Measurements from ENCODE around the gene CLP1.

The CLP1 gene

DNA sequence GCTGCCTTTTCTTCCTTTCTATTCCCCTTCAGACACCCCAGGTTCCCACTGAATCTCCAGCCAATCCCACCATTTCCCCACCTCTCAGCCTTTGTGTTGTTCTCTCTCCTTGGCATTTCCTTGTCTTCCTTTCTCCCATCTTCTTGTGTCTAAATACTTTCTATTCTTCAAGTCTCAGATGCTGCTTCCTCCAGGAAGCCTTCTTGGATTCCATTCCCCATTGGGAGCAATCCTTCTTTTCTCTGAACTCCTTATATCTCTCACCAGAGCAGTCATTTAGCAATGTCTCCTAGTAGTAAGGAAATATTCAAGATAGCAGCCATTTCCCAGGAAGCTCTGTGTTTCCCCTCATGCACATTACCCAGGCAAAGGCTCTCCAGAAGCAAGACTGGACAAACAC is 23.3 kb upstream of the CLP1 start:
- Histone ChIP-seq H3K4me1 (ENCODE audit: control insufficient read depth, low read length) (no peaks in the 10 kb centered on the region), H3K4me2 (ENCODE audit: low read length) (no peak overlapping the region), H3K27ac (ENCODE audit: low read depth, low read length) (no peak overlapping the region), H3K36me3 (ENCODE audit: control insufficient read depth, low read length) (no peaks in the 10 kb centered on the region), H3K27me3 (ENCODE audit: control insufficient read depth, low read length) (peaks cover 20% of the 10 kb centered on the region), H3K79me2 (ENCODE audit: control insufficient read depth, low read length) (no peaks in the 10 kb centered on the region), H4K20me1 (ENCODE audit: control insufficient read depth, insufficient read depth, low read depth, low read length) (no peaks in the 10 kb centered on the region), H3K4me3 (ENCODE audit: low read length) (no peak overlapping the region), H3K9me3 (ENCODE audit: control insufficient read depth, insufficient read depth, low read length) (no peaks in the 10 kb centered on the region), H3F3A (ENCODE audit: control insufficient read depth, insufficient read depth) (no peaks in the 10 kb centered on the region), H3K9me2 (replicated peaks; ENCODE audit: control insufficient read depth, low read length) (no peaks in the 10 kb centered on the region)
- TF ChIP-seq EZH2phosphoT487 (IDR thresholded peaks at IDR 0.05; ENCODE audit: borderline replicate concordance, low read length): no peak
- TF ChIP-seq, protein P1, sequence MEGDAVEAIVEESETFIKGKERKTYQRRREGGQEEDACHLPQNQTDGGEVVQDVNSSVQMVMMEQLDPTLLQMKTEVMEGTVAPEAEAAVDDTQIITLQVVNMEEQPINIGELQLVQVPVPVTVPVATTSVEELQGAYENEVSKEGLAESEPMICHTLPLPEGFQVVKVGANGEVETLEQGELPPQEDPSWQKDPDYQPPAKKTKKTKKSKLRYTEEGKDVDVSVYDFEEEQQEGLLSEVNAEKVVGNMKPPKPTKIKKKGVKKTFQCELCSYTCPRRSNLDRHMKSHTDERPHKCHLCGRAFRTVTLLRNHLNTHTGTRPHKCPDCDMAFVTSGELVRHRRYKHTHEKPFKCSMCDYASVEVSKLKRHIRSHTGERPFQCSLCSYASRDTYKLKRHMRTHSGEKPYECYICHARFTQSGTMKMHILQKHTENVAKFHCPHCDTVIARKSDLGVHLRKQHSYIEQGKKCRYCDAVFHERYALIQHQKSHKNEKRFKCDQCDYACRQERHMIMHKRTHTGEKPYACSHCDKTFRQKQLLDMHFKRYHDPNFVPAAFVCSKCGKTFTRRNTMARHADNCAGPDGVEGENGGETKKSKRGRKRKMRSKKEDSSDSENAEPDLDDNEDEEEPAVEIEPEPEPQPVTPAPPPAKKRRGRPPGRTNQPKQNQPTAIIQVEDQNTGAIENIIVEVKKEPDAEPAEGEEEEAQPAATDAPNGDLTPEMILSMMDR (IDR thresholded peaks at IDR 0.05; ENCODE audit: low read depth, low read length, poor library complexity, severe bottlenecking): no peak

DNA sequence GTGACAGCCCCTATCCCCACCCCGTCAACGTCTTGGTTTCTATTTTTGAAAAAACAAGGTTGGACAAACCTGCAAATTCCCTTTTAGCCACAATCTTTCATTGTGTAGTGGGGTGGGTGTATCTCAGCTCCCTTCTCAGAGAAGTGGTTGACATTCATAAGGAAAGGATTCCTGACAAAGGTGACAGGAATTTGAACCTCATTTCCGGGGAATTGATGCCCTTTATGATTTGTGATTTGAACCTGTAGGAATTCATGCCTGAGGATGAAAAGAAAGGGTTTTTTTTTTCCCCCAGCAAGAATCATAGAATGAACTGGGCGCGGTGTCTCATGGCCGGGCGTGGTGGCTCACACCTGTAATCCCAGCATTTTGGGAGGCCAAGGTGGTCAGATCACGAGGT is 22.3 kb upstream of the CLP1 start:
- Histone ChIP-seq H3K27me3 (ENCODE audit: control insufficient read depth, low read length) (peaks cover 23% of the 10 kb centered on the region), H3K4me3 (ENCODE audit: low read length) (no peak overlapping the region), H3K79me2 (ENCODE audit: control insufficient read depth, low read length) (no peaks in the 10 kb centered on the region), H3K4me2 (ENCODE audit: low read length) (no peak overlapping the region), H3F3A (ENCODE audit: control insufficient read depth, insufficient read depth) (no peaks in the 10 kb centered on the region), H3K9me3 (ENCODE audit: control insufficient read depth, insufficient read depth, low read length) (no peaks in the 10 kb centered on the region), H3K9me2 (replicated peaks; ENCODE audit: control insufficient read depth, low read length) (no peaks in the 10 kb centered on the region), H3K27ac (ENCODE audit: low read depth, low read length) (no peak overlapping the region), H4K20me1 (ENCODE audit: control insufficient read depth, insufficient read depth, low read depth, low read length) (no peaks in the 10 kb centered on the region), H3K4me1 (ENCODE audit: control insufficient read depth, low read length) (no peaks in the 10 kb centered on the region), H3K36me3 (ENCODE audit: control insufficient read depth, low read length) (no peaks in the 10 kb centered on the region)
- no peak for TF ChIP-seq EZH2phosphoT487 (IDR thresholded peaks at IDR 0.05; ENCODE audit: borderline replicate concordance, low read length)
- TF ChIP-seq, protein P1 (IDR thresholded peaks at IDR 0.05; ENCODE audit: low read depth, low read length, poor library complexity, severe bottlenecking): no peak

DNA sequence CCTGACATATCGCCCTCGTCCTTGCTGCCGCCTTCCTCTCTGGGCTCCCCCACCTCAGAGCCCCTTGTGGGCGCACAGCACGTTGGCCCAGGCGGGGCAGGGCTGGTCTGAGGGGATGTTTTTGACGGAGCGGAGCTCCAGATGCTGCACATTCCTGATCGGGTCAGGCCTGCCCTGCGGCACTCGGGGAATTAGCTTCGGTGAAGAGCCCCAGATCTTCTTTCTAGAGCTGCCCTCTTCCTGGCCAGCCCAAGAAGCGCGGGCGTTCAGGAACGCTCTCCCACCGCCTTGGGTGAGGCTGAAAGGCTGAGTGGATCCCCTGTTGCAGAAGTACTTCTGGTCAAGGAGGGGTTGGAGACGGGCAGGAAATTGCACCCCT is 19.9 kb upstream of the CLP1 start:
- Histone ChIP-seq H3K27ac (ENCODE audit: low read depth, low read length) (no peak overlapping the region), H3K9me3 (ENCODE audit: control insufficient read depth, insufficient read depth, low read length) (no peaks in the 10 kb centered on the region), H3K4me3 (ENCODE audit: low read length) (no peak overlapping the region), H3K79me2 (ENCODE audit: control insufficient read depth, low read length) (no peaks in the 10 kb centered on the region), H3F3A (ENCODE audit: control insufficient read depth, insufficient read depth) (no peaks in the 10 kb centered on the region), H3K4me2 (ENCODE audit: low read length) (no peak overlapping the region), H3K36me3 (ENCODE audit: control insufficient read depth, low read length) (no peaks in the 10 kb centered on the region), H4K20me1 (ENCODE audit: control insufficient read depth, insufficient read depth, low read depth, low read length) (no peaks in the 10 kb centered on the region), H3K27me3 (ENCODE audit: control insufficient read depth, low read length) (peaks cover 30% of the 10 kb centered on the region), H3K9me2 (replicated peaks; ENCODE audit: control insufficient read depth, low read length) (no peaks in the 10 kb centered on the region), H3K4me1 (ENCODE audit: control insufficient read depth, low read length) (no peaks in the 10 kb centered on the region)
- TF ChIP-seq EZH2phosphoT487 (IDR thresholded peaks at IDR 0.05; ENCODE audit: borderline replicate concordance, low read length): no peak
- TF ChIP-seq, protein P1 (IDR thresholded peaks at IDR 0.05; ENCODE audit: low read depth, low read length, poor library complexity, severe bottlenecking): no peak

All from DOHH2 (cell line).